Non-pigmented ciliary epithelial cell (primary cell): ENCODE data around the gene ARHGEF35.
"Not testable (repeated sequence)": the region's sequence is repeated elsewhere in the genome, so short reads cannot be mapped to it uniquely, and the experiment has no call there.

Source experiments
- DNase-seq: peaks from one replicate; pipeline ENCODE4 v3.0.0-alpha.2; 2010; ENCODE audit warnings: low read depth

Gene ARHGEF35

DNA sequence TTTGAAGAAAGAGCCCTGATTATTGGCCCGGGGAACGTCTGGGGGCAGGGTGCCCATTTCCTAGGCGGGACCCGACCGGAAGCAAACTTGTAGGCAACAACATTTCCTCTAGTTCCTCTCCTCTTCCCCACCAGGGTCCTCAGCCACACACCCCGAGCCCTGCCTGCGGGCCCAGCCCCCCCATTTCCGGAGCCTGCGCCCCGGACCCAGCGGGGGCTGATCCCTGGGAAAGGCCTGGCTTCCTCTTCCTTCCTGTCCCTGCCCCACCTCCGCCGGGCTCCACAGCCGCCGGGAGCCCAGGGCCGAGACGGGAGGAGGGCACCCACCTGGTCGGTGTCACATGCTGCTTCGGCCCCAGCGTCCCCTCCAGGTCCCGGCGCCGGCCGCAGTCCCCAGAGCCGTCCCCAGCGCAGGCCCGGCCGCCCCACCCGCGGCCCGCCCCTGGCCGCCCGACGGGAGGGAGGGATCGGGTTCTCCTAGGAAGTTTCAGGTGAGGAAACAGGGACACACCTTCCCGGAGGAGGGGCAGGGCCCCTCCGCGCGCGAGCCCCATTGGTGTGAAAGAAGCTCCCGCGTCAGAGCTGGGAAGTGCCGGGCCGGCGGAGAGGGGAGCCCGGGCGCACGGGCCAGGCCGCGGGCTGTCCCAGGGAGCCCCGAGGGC, at the start of gene ARHGEF35:
Gene ARHGEF35, minus strand, starts transcription at position 622 of the 661 bp plus-strand sequence. CDS start 7,450 bp downstream, outside the sequence.
- DNase-seq = not testable (repeated sequence)

DNA sequence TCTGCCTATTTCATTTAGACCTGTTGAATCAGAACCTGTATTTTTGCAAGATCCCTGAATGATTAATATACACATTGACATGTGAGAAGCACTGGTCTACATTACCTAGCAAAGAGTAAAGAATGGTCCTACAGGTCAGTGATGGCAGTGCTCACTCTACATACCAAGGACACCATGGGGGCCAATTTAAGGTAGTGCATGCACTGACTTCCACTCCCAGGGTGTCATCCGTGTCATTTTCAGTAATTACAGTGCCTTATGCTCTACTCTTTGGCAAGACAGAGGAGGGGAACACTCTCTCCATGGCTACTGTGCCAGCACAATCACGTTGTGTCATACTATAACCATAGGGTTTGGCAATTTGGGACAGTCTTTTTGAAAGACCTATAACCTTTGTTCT, 49.7 kb upstream of the ARHGEF35 start:
- not testable (repeated sequence) for DNase-seq

DNA sequence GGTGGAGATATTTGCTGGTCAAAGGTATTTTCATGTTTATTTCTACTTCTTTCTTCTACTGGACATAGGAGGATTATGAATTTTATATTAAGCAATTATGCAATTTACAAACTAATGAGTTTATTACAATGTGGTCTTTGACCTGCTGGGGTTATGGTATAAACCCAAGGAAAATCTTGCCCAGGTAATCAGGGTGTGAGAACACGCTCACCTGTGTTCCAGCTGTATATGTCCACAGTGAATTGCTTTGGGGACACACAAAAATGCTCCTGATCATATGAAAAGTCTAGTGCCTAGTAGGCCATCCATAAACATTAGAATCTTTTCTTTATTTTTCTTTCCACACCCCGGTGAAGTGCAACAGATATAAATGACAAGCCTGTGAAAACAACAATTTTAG, 43.7 kb upstream of the ARHGEF35 start, which contains the start of gene OR2A42:
Gene OR2A42, minus strand, starts transcription at position 241 of the 400 bp plus-strand sequence. CDS start 6,762 bp downstream, outside the sequence.
- DNase-seq = not testable (repeated sequence)

DNA sequence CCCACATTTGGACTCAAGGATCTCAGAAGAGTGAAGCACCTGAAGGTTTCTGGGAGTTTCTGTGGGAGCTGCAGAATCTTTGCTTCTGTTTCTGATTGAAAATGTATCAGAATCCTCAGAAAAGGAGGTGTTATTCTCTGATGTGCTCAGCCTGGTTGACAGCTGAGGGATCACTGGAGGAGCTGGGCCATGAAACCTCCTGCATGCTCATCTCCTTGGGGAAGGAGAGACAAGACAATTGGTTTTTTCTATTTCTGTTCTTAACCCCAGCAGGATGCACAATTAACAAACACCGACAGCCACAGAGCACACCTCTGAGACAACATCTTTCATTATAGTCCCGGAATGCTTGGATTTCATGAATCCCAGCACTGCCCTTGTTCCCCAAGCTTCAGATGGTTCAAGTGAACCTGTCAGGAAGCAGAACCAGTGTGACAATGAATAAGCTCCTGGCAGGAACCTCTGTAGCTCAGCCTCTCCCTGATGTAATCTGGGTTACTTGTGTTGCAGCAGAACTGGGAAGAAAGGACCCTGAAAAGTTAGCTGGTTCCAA, 43.0 kb upstream of the ARHGEF35 start:
- DNase-seq = not testable (repeated sequence)

DNA sequence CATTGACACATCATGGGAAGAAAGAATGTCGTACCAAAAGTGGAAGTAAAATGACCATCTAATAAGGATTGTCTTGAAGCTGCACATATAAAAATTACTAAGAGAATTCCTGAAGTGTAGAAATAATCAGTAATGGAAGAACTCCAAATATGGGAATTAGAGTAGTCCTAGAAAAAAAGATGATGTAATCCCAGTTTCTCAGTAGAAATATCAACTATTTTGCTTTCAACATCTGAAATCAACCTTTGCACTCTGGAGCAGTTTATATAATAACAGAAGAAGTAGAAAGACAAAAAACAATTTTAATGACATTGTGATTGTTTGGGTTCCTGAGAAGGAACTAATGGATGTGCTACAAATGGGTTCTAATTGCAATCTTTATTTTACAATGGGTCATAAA, 37.4 kb upstream of the ARHGEF35 start:
- DNase-seq = not testable (repeated sequence)

DNA sequence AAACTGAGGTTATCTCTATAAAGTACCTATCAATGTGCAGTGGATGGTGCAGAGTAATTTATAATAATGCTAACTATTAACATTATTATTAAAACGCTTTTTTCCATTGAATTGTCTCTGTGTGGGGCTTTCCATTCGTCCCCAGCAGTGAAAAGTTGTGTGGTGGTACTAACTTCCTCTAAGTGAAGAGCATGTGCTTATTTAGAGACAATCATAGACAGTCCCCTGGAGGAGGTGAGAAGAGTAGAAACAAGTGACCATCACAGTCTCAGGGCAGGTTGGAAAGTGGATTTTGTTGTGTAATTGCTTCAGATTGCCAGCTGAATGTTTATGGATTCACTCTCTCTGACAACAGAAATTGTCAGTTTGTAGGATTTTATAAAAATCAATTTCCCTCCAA, 35.4 kb upstream of the ARHGEF35 start:
- DNase-seq = not testable (repeated sequence)

DNA sequence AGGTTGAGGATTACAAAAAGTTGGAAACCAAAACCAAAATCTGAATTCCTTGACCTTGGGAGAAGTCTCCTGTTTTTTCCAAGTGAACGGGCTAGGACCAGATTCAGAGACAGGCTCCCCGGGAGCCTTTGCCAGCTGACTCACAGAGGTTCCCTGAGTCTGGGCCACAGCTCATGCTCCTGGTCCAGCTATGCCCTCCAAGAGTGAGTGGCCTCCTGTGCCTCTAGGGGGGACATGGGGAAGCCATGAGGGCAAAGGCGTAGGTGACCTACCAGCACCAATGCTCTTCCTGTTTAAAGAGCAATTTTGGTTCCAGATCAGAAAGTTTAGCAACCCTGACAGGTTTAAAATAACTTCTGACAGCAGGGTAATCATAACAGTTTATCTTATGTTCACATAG, 33.2 kb upstream of the ARHGEF35 start:
- not testable (repeated sequence) for DNase-seq

DNA sequence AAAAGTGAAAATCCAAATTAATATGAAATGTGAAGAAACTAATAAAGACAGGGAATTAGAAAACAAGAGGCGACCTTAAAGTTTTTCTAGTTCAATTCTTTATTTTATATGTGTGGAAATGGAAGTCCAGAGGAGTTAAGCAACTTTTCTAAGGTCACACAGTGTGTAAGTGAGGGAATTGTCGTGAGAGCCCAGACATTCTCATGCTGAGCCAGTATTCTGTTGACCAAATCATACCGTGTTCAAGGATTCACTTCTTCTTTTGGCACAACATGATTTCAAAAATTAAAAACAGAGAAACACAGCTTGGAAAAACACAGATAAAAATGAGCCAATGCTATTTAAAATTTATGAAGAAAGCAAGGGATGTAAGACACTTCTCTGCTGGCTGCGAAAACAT, 31.2 kb upstream of the ARHGEF35 start:
- DNase-seq = not testable (repeated sequence)

DNA sequence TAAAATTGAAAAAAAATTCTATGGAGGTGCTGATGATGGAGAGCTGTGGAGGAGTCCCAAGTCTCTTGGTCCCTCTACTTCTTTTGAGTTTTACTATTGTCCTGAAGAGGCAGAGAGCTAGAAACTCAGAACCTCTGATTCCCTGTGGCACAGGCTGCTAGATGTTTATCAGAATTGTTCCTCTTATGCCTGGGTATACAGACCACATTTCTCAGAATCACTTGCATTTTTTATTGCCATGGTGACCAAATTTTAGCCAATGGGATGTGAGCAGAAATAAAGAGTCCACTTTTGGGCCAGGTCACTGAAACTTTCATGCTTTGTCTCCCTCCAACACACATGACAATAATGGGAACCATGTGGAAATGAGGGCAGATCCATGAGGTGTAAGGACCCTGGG, 28.0 kb upstream of the ARHGEF35 start:
- not testable (repeated sequence) for DNase-seq

DNA sequence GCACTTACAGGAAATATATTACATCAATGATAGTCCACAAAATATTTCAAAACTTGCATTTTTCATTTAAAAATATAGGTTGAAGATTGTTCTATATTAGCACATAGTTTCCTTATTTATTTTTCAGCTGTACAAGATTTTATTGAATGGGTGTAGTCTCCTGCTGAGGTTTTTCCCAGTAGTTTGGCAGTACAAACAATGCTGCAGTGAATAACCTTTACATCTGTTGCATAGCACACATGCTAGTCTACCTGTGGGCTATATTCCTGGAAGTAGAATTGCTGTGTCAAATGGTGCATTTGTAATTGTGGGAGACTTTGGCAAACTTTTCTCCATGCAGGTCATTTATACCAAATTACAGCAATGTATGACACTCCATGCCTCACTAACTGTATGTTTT, 24.9 kb upstream of the ARHGEF35 start:
- not testable (repeated sequence) for DNase-seq

DNA sequence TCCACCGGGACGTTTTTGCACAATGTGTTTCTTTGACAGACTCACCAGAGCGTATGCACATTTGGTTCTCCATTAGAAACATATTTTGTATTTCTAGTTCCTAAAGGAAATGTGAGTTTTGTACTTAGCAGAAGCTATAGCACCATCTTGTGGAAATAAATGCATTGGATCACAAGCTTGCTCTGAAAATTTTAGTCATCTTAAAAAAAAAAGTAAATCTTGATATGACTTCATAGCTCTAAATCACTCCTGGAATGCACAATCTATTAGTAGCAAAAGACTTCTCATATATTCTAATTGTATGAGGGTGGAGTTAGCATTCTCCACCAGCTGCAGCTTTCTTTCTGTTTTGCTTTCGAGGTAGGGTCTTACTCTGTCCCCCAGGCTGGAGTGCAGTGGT, 23.5 kb upstream of the ARHGEF35 start:
- not testable (repeated sequence) for DNase-seq

DNA sequence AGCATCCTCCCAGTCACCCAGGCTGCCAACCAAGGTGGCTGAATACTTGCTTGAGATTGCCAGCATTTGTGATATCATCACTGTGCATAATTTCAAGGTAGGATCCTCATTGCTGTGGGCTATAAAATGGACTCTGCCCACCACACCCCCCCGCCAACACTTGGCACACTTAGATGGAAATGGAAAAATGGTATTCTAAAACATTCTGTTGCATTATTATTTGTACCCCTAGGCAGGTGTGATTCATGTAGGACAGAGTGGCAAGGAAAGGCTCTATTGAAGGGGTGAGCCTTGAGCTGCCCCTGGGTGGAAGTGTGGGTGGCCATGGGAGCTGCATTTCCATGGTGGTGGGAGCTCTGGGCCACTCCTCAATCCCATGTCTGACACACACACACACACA, 22.9 kb upstream of the ARHGEF35 start:
- DNase-seq = not testable (repeated sequence)

DNA sequence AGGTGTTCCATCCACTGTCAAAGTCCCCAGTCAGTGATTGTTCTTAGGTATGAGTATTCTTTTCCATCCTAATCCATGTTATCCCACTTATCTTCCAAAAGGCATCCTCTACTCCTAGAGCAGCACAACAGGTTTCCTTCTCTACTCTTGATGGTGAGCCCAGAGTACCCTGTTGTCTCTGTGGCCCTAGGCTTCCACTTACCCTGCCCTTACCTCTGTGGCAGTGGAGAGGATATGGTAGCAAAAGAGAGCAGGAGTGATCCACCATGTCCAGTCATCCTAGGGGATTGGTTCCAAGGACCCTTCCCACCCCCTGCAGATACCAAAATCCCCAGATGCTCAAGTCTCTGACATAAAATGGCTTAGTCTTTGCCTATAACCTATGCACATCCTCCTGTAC, 21.6 kb upstream of the ARHGEF35 start:
- not testable (repeated sequence) for DNase-seq

DNA sequence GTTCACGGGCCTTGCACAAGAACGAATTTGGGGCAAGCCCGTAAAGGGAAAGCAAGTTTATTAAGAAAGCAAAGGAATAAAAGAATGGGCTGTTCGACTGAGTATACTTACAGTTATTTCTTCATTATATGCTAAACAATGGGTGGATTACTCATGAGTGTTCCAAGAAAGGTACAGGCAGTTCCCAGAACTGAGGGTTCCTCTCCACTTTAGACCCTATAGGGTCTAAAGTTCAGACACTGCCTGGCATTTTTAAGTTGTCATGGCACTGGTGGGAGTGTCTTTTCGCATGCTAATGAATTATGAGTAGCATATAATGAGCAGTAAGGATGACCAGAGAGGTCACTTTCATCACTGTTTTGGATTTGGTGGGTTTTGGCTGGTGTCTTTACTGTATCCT, 9.7 kb upstream of the ARHGEF35 start:
- not testable (repeated sequence) for DNase-seq

DNA sequence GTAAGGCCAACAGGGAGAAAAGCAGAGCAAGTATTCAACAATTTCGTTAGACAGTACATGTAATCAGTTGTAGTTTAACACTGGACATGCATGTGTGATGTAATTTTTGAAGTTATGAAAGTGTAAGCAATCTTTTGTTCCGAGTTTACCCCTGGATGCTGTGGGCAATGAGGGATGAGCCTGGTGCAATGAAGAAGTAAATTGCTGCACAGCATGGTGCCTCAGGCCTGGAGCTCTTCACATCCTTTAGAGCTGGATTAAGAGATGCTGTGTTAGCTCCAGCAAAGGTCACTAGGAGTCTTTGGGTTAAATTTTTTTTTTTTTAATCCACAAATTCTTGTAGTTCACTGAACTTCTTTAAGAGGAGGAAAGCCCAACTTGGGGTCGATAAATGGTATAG, 7.5 kb upstream of the ARHGEF35 start:
- not testable (repeated sequence) for DNase-seq

DNA sequence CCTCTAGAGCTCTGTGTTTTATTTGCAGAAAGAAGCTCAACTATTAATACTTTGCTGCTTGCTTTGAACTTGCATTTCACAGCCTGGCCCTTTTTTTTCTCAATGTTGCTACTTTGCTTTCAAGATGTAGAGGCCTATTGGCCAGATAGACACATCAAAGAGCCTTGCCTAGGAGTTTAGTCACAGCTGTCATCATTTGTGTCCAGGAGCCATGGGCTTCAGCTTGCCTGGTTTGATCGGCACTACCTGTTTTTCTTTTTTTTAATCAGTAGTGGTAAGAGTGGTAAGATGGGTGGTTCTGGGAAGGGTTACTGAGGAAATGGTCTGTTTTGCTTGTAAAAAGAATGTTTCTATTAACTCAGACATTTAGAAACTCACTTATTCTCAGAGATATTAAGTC, 6.3 kb upstream of the ARHGEF35 start:
- not testable (repeated sequence) for DNase-seq

DNA sequence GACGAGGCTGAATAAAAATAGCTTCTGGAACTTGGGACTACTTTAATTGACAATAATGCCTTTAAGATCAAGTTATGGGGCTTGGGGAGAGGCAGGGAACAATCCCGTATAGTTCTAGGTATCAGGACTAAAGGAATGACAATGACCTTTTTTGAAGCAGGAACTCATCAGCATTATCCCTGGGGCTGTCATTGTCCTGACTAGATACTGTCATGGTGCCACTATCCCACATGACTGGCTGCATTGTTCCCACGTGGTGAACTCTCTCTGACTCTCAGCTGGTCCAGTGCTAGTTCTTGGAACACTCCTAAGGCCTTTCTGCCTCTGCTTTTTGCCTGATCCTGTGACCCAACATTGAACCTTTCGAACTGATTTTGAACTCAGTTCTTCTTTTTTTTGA, 3.3 kb upstream of the ARHGEF35 start:
- not testable (repeated sequence) for DNase-seq

DNA sequence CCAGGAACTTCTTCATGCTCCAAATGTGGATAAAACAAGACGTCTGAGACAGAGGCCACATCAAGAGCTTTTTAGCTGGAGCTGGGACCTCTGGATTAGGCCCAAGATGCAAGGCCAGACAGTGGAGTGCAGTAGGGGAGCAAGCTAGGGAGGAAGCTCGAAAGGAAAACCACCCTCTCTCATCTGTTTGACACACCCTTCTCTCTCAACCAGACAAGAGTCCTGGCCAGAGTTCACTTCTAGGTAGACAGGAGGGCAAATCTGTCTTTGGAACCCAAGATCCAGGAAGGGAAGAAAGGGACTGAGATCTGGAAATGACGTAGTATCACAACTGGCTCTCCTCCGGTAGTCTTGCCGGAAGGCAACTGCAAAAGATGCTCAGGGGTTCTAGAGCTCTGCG, 1.2 kb downstream of the ARHGEF35 start:
- not testable (repeated sequence) for DNase-seq

DNA sequence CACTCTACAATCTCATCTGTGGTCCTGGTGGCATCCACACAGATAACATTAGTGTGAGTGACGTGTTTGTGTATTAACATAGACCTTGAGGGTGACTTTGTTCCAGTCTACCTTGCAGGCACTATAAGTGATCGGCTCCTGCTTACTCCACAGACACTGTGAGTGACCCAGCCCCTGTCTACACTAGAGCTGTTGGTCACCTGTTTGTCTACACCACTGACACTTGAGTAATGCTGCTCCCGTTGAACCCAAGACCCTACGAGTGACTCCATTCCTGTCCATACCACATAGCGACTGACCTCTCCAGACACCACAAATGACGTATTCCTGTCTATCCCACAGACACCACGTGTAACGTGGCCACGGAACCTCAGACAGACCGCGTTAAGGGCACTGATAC, 1.9 kb downstream of the ARHGEF35 start:
- DNase-seq = not testable (repeated sequence)

DNA sequence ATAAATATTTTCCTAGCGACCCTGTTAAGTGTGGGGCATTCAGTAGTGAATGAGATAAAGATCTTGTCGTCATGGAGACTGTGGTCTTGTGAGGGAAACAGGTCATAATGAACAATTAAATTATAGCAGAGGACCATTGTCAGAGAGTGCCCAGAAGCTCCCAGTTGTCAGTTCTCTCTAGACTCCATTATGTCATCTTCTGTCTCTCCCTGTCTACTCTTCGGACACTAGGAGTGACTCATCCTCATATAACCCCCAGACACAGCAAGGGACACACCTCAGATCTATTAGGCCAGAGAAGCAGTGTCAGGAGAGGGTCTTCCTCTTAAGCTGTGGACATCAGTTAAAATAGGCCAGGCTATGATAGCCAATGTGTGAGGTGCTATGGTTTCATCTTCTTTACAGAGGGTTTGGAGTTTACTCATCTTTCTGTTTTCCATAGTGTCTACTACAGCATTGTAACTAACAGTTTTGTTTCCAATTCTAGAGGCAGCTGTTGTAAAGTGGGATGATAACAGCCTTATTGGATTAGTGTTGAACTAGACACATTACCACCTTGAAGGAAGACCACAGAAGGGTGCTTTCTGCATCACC, 7.0 kb downstream of the ARHGEF35 start:
- DNase-seq = not testable (repeated sequence)

DNA sequence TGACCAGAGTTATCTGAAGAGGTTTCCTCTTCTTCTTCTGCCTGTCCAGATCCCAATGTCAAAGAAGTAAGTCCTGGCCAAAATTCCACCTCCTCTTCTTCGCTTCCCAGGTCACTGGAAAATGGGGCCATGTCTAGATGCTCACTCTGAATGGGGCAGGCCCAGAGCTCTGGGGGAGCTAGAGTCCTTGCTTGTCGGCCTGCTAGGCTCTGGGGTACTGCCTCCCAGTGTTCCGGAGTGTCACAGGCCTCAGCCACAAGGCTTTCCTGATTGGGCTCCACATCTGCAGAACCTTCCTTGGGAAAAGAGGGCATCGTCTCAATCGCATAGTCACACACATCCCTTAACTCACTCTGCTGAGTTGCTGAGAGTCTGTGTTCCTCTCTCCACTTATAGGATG, 7.8 kb downstream of the ARHGEF35 start:
- DNase-seq = not testable (repeated sequence)

DNA sequence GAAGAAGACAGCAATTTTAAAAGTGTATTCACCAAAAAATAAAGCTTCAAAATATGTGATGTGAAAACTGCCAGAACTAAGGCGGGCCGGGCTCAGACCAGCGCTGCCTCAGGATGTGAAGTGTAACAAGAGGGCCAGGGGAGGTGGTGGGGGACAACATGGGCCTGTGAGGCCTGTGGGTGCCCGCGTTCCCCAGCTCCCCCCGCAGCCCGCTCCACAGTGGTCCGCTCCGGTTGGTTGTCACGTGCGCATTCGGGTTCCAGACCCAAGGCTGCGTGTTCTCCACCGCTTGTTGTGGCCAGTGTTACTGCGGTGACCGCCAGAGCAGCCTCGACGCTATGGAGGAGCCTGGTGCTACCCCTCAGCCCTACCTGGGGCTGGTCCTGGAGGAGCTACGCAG, 12.5 kb downstream of the ARHGEF35 start, which contains the start of gene CTAGE4:
Gene CTAGE4, plus strand, starts transcription at position 301 of the 400 bp plus-strand sequence. Its CDS starts 38 bp downstream, at position 339.
- DNase-seq = not testable (repeated sequence)

DNA sequence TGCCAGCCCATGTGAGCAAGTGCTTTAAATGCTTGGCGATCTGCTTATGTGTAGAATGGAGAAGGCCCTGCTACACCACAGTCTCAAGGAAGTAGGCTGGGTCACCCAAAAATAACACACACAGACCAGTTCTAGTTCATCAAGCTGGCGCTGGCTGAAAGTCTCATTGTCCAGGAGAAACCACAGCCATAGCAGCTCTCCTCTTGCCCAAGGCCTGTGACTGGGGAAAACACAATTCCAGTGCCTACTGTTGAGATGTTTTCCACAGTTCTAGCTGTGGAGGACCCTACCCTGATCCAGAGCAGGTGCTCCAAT, 16.5 kb downstream of the ARHGEF35 start:
- not testable (repeated sequence) for DNase-seq
